ENCODE measurements around the gene ROMO1.

Gene ROMO1

DNA sequence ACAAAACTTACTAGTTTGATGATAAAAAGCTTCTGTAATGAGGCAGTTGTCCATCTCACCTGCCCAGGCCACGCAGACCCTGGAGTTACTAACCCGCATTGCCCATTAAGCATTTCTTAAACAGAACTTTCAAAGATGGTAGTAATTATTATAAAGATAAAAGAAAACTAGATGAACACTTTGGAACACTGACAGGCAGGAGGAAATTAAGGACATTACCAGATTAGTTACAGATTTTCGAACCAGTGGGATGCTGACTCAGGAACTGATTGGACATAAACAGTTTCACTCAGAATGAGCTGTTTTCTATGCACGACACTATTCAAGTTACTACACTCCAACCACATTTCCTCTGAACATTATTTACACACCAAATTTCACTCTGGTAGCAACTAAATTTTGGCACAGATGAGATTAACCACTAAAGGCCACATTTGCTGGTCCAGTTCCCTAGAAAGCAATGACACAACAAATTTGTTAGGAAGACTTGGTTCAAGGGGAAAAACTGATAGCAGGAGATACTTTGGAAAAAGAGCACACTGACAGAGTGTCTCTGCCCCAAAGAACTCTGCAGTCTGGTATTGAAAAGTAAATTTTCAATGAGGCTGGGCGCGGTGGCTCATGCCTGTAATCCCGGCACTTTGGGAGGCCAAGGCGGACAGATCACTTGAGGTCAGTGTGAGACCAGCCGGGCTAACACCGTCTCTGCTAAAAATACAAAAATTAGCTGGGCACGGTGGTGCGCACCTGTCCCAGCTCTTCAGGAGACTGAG, 3.0 kb downstream of the ROMO1 start (continued):
- TF ChIP-seq PRDM6 (tag by site-specific recombination; IDR thresholded peaks at IDR 0.05) (0 out of 2 replicates have a peak, but pooled peaks have one; percentile 10), ZNF560 (tag by site-specific recombination; IDR thresholded peaks at IDR 0.05; ENCODE audit: borderline replicate concordance) (no peak), ELK4 (IDR thresholded peaks at IDR 0.05; ENCODE audit: borderline replicate concordance, low read depth, low read length) (no peak), TCF7L2 (IDR thresholded peaks at IDR 0.05; ENCODE audit: borderline replicate concordance, low read depth, low read length) (no peak), SALL2 (tag by site-specific recombination; IDR thresholded peaks at IDR 0.05; ENCODE audit: borderline replicate concordance) (no peak), ZNF133 (tag by site-specific recombination; IDR thresholded peaks at IDR 0.05) (no peak), ZNF510 (tag by site-specific recombination; IDR thresholded peaks at IDR 0.05; ENCODE audit: insufficient replicate concordance) (no peak), WT1 (tag by site-specific recombination; IDR thresholded peaks at IDR 0.05) (no peak), ZNF785 (tag by site-specific recombination; IDR thresholded peaks at IDR 0.05) (no peak), ZNF292 (tag by site-specific recombination; IDR thresholded peaks at IDR 0.05; ENCODE audit: borderline replicate concordance, low read depth) (no peak), ZBTB17 (tag by site-specific recombination; IDR thresholded peaks at IDR 0.05) (peak; percentile 34; the same call in 1 of the 2 replicates), FEZF1 (tag by site-specific recombination; IDR thresholded peaks at IDR 0.05) (no peak), SCRT1 (tag by site-specific recombination; IDR thresholded peaks at IDR 0.05; ENCODE audit: borderline replicate concordance) (no peak)
- TF ChIP-seq, protein P1, sequence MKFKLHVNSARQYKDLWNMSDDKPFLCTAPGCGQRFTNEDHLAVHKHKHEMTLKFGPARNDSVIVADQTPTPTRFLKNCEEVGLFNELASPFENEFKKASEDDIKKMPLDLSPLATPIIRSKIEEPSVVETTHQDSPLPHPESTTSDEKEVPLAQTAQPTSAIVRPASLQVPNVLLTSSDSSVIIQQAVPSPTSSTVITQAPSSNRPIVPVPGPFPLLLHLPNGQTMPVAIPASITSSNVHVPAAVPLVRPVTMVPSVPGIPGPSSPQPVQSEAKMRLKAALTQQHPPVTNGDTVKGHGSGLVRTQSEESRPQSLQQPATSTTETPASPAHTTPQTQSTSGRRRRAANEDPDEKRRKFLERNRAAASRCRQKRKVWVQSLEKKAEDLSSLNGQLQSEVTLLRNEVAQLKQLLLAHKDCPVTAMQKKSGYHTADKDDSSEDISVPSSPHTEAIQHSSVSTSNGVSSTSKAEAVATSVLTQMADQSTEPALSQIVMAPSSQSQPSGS (tag by site-specific recombination; IDR thresholded peaks at IDR 0.05; ENCODE audit: low read depth): no peak
- TF ChIP-seq, protein P2, sequence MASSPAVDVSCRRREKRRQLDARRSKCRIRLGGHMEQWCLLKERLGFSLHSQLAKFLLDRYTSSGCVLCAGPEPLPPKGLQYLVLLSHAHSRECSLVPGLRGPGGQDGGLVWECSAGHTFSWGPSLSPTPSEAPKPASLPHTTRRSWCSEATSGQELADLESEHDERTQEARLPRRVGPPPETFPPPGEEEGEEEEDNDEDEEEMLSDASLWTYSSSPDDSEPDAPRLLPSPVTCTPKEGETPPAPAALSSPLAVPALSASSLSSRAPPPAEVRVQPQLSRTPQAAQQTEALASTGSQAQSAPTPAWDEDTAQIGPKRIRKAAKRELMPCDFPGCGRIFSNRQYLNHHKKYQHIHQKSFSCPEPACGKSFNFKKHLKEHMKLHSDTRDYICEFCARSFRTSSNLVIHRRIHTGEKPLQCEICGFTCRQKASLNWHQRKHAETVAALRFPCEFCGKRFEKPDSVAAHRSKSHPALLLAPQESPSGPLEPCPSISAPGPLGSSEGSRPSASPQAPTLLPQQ (tag by site-specific recombination; IDR thresholded peaks at IDR 0.05): no peak

DNA sequence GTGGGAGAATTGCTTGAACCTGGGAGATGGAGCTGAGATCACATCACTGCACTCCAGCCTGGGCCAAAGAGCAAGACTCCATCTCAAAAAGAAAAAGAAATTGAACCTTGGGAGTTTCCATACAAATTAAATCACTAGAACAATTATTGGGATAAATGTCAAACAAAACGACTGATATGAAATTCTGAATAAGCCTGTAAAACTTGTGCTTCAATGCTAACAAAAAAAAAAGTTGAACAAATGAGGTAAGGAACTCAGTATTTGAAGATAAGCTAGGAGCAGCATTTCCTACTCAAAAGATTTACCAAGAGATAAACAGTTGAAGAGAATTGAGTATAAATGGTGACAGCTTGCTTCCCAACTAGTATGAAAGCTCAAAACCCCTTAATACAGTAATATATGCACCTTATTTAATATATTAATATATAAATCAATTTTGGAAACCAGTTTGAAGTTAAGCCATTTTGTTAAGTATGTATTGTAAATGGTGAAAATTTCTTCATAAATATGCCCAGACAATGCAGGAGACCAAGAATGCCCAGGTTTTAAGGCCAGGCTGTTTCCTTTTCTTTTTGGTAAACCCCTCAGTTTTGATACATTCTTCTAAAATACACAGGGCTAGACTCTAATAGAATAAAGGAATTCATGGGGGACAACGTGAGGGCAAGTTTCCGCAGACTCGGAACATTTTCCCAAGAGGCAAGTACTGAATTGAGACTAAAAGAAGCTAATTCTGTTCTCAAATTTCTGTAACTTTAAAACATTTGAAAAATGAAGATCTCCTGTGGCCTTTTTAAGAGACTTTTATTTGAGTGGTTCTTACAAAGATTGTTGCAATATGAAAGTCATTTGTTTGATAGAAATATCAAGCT, 3.9 kb downstream of the ROMO1 start:
- POLR2A ChIA-PET: interaction anchor here (0.6 to 6.2 kb wide), 7 partner anchors 8 to 220 kb away, joined by 3 to 27 read pairs (median 3); partner anchors contain the start of gene RBM39
- TF ChIP-seq, protein P3, sequence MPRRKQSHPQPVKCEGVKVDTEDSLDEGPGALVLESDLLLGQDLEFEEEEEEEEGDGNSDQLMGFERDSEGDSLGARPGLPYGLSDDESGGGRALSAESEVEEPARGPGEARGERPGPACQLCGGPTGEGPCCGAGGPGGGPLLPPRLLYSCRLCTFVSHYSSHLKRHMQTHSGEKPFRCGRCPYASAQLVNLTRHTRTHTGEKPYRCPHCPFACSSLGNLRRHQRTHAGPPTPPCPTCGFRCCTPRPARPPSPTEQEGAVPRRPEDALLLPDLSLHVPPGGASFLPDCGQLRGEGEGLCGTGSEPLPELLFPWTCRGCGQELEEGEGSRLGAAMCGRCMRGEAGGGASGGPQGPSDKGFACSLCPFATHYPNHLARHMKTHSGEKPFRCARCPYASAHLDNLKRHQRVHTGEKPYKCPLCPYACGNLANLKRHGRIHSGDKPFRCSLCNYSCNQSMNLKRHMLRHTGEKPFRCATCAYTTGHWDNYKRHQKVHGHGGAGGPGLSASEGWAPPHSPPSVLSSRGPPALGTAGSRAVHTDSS (tag by site-specific recombination; IDR thresholded peaks at IDR 0.05): no peak
- TF ChIP-seq ZNF324 (tag by site-specific recombination; IDR thresholded peaks at IDR 0.05): no peak
- no peak for TF ChIP-seq ZNF214 (tag by site-specific recombination; IDR thresholded peaks at IDR 0.05; ENCODE audit: borderline replicate concordance)
- TF ChIP-seq ZNF169 (tag by site-specific recombination; IDR thresholded peaks at IDR 0.05): no peak
- no peak for TF ChIP-seq EGR2 (tag by site-specific recombination; IDR thresholded peaks at IDR 0.05; ENCODE audit: low read depth)
- peak; percentile 9; the same call in 1 of the 2 replicates for TF ChIP-seq PRDM6 (tag by site-specific recombination; IDR thresholded peaks at IDR 0.05)
- TF ChIP-seq, protein P4, sequence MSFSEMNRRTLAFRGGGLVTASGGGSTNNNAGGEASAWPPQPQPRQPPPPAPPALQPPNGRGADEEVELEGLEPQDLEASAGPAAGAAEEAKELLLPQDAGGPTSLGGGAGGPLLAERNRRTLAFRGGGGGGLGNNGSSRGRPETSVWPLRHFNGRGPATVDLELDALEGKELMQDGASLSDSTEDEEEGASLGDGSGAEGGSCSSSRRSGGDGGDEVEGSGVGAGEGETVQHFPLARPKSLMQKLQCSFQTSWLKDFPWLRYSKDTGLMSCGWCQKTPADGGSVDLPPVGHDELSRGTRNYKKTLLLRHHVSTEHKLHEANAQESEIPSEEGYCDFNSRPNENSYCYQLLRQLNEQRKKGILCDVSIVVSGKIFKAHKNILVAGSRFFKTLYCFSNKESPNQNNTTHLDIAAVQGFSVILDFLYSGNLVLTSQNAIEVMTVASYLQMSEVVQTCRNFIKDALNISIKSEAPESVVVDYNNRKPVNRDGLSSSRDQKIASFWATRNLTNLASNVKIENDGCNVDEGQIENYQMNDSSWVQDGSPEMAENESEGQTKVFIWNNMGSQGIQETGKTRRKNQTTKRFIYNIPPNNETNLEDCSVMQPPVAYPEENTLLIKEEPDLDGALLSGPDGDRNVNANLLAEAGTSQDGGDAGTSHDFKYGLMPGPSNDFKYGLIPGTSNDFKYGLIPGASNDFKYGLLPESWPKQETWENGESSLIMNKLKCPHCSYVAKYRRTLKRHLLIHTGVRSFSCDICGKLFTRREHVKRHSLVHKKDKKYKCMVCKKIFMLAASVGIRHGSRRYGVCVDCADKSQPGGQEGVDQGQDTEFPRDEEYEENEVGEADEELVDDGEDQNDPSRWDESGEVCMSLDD (tag by site-specific recombination; IDR thresholded peaks at IDR 0.05): no peak

More for the DNA sequence above, 3.9 kb downstream of the ROMO1 start:
- Histone ChIP-seq H3K9me3 (ENCODE audit: control insufficient read depth, insufficient read depth, low read depth, low read length) (no peaks in the 10 kb centered on the region), H3K27ac (ENCODE audit: extremely low read depth, low read depth, low read length) (no peak overlapping the region), H3K4me3 (ENCODE audit: low read depth, low read length) (no peak overlapping the region), H3K36me3 (ENCODE audit: control insufficient read depth in 2 of 2, insufficient read depth in 1 of 2, low read length in 2 of 2) (peaks cover 37 to 77% of the 10 kb centered on the region in 2 experiments), H3K4me1 (ENCODE audit: control insufficient read depth, insufficient read depth, low read length) (no peaks in the 10 kb centered on the region)
- CTCF ChIA-PET: interaction anchor here (0.7 to 1.0 kb wide), 2 partner anchors 240 to 244 kb away, joined by 3 read pairs; no protein-coding TSS in a partner anchor
